Left lung (tissue), 14 donors: ENCODE measurements around the gene ZNF322. TPM values are rescaled to one million over a fixed set of nuclear protein-coding genes. Genes with fewer than 3 reads are reported as not detected.
"Not testable (repeated sequence)": the region's sequence is repeated elsewhere in the genome, so short reads cannot be mapped to it uniquely, and the experiment has no call there.

Experiments used
- ATAC-seq: fragments of 200-7000 bp; cut with Tn5 transposase; one replicate; pipeline ENCODE4 v1.9.1; 2020; ENCODE audit warnings: moderate library complexity
- DNase-seq, 4 donors: peaks; one replicate each; pipeline ENCODE4 v3.0.0-alpha.2; 2013 to 2020
- H3K27ac ChIP-seq, 2 donors: fragments of 200-600 bp; sonication (generic) in 1 of 2; one replicate each; pipeline versions ENCODE4 v1.5.0 to v1.8.0; 2020 to 2021
- H3K27me3 ChIP-seq, 2 donors: fragments of 200-600 bp; sonication (generic) in 1 of 2; one replicate each; pipeline versions ENCODE4 v1.5.0 to v1.8.0; 2020 to 2021
- H3K36me3 ChIP-seq, 2 donors: fragments of 200-600 bp; sonication (generic) in 1 of 2; one replicate each; pipeline versions ENCODE4 v1.5.0 to v1.8.0; 2020 to 2021
- H3K4me1 ChIP-seq, 2 donors: fragments of 200-600 bp; one replicate each; pipeline ENCODE4 v1.8.0; 2021
- H3K4me3 ChIP-seq, 2 donors: fragments of 200-600 bp; sonication (generic) in 1 of 2; one replicate each; pipeline versions ENCODE4 v1.5.0 to v1.8.0; 2020 to 2021; ENCODE audit warnings: mild to moderate bottlenecking in 1 of 2
- H3K9me3 ChIP-seq, 2 donors: fragments of 200-600 bp; sonication (generic) in 1 of 2; one replicate each; pipeline versions ENCODE4 v1.5.0 to v1.8.0; 2020 to 2021
- CTCF ChIP-seq, 2 donors: fragments of 200-600 bp; sonication (generic) in 1 of 2; IDR thresholded peaks; one replicate each; pipeline versions ENCODE4 v1.5.0 to v1.8.0; 2021; ENCODE audit warnings: antibody characterized with exemption in 2 of 2
- intact Hi-C, 2 donors: fragments of 100-400 bp; cut with DNase I; formaldehyde crosslinking; loops; one replicate each; pipeline versions ENCODE4 v1.11.2 to v1.14.2; 2022
- long read RNA-seq, 12 donors: library from polyadenylated mRNA in 2 of 12; unstranded in 2 of 12; transcript quantifications; one replicate each; pipeline ENCODE4 v2.0.0 and lab custom pipeline, GENCODE V29; 2019 to 2026
- polyA plus RNA-seq, 6 donors: library from polyadenylated mRNA; unstranded; fragments of 120-200 nt; gene quantifications; one replicate each; pipeline ENCODE4 v1.2.1, GENCODE V29; 2013; ENCODE audit not compliant: insufficient read length in 6 of 6
- total RNA-seq, 2 donors: library from RNA; stranded (reverse); fragmentation: NEBNext Ultra II Directional; extraction: Animal tissue kit (Norgen Biotek cat#: 25700); gene quantifications; one replicate each; pipeline ENCODE4 v1.2.1, GENCODE V29; 2021
- donor health status: DM: no; HTN: yes; CAD: no.
- donor health status: DM: no; HTN: no; CAD: no.

The ZNF322 gene
- total RNA-seq (10 to 100 TPM; 21.2 to 23.8 TPM), polyA plus RNA-seq (10 to 100 TPM; 33.6 to 37.5 (median 36.4) TPM)
- long read RNA-seq, donor 1, full-length matches to known transcripts: 30 of 30 reads
- long read RNA-seq, donor 1, partial matches to known transcripts: 0 of 30 reads
- long read RNA-seq, donor 1, other reads (novel, unspliced or antisense): 0 of 30 reads
- long read RNA-seq, donor 2, full-length matches to known transcripts: 25 of 37 reads
- long read RNA-seq, donor 2, partial matches to known transcripts: 12 of 37 reads
- long read RNA-seq, donor 2, other reads (novel, unspliced or antisense): 0 of 37 reads
- long read RNA-seq, donor 3, full-length matches to known transcripts: 11 of 11 reads
- long read RNA-seq, donor 3, partial matches to known transcripts: 0 of 11 reads
- long read RNA-seq, donor 3, other reads (novel, unspliced or antisense): 0 of 11 reads
- long read RNA-seq, donor 4, full-length matches to known transcripts: 6 of 7 reads
- long read RNA-seq, donor 4, partial matches to known transcripts: 0 of 7 reads
- long read RNA-seq, donor 4, other reads (novel, unspliced or antisense): 1 of 7 reads
- long read RNA-seq, donor 5, full-length matches to known transcripts: 20 of 20 reads
- long read RNA-seq, donor 5, partial matches to known transcripts: 0 of 20 reads
- long read RNA-seq, donor 5, other reads (novel, unspliced or antisense): 0 of 20 reads
- long read RNA-seq, donor 6, full-length matches to known transcripts: 14 of 14 reads
- long read RNA-seq, donor 6, partial matches to known transcripts: 0 of 14 reads
- long read RNA-seq, donor 6, other reads (novel, unspliced or antisense): 0 of 14 reads
- long read RNA-seq, donor 7, full-length matches to known transcripts: 18 of 18 reads
- long read RNA-seq, donor 7, partial matches to known transcripts: 0 of 18 reads
- long read RNA-seq, donor 7, other reads (novel, unspliced or antisense): 0 of 18 reads
- long read RNA-seq, donor 8, full-length matches to known transcripts: 19 of 19 reads
- long read RNA-seq, donor 8, partial matches to known transcripts: 0 of 19 reads
- long read RNA-seq, donor 8, other reads (novel, unspliced or antisense): 0 of 19 reads
- long read RNA-seq, donor 9: 0 reads
- long read RNA-seq, donor 10, full-length matches to known transcripts: 2 of 2 reads
- long read RNA-seq, donor 10, partial matches to known transcripts: 0 of 2 reads
- long read RNA-seq, donor 10, other reads (novel, unspliced or antisense): 0 of 2 reads
- long read RNA-seq, donor 11, full-length matches to known transcripts: 16 of 16 reads
- long read RNA-seq, donor 11, partial matches to known transcripts: 0 of 16 reads
- long read RNA-seq, donor 11, other reads (novel, unspliced or antisense): 0 of 16 reads
- long read RNA-seq, donor 12, full-length matches to known transcripts: 11 of 11 reads
- long read RNA-seq, donor 12, partial matches to known transcripts: 0 of 11 reads
- long read RNA-seq, donor 12, other reads (novel, unspliced or antisense): 0 of 11 reads

GRCh38 chr6:26659042-26659999 is at the start of gene ZNF322:
Gene ZNF322 (minus strand): TSS chr6:26659746. CDS start chr6:26638553, 21,193 bp downstream.
- DNase-seq (peak; percentile 93 to 98 (median 96)), ATAC-seq (peak; percentile 100)
- peaks cover 8 to 33% of the 10 kb centered on the region in 2 donors for H3K4me1 ChIP-seq
- peak in 1 of 2 donors; percentile 33 for TF ChIP-seq CTCF (IDR thresholded peaks at IDR 0.05)
- intact Hi-C loops: no loop called here
- H3K9me3 ChIP-seq: no peaks in the 10 kb centered on the region
- peaks cover 0 to 12% of the 10 kb centered on the region in 2 donors for H3K36me3 ChIP-seq
- peak within 1 kb of the TSS; percentile 75 to 86 for H3K27ac ChIP-seq
- H3K4me3 ChIP-seq: peak within 1 kb of the TSS; percentile 63 to 77
- H3K27me3 ChIP-seq: peaks cover 0 to 26% of the 10 kb centered on the region in 2 donors

GRCh38 chr6:26705780-26706179 is 46.2 kb upstream of the ZNF322 start:
- DNase-seq, H3K27me3 ChIP-seq, H3K9me3 ChIP-seq, ATAC-seq, H3K27ac ChIP-seq, H3K4me3 ChIP-seq, H3K4me1 ChIP-seq, H3K36me3 ChIP-seq, intact Hi-C loops: not testable (repeated sequence)

GRCh38 chr6:26705352-26705751 is 45.8 kb upstream of the ZNF322 start:
- DNase-seq, ATAC-seq, H3K27ac ChIP-seq, H3K36me3 ChIP-seq, H3K4me3 ChIP-seq, H3K4me1 ChIP-seq, intact Hi-C loops, H3K27me3 ChIP-seq, H3K9me3 ChIP-seq: not testable (repeated sequence)

- H3K36me3 ChIP-seq, intact Hi-C loops, DNase-seq, H3K9me3 ChIP-seq, H3K27ac ChIP-seq, ATAC-seq, H3K27me3 ChIP-seq, H3K4me1 ChIP-seq, H3K4me3 ChIP-seq: not testable (repeated sequence)
Measured at GRCh38 chr6:26701023-26701747, 41.6 kb upstream of the ZNF322 start.

GRCh38 chr6:26697496-26697895 is 38.0 kb upstream of the ZNF322 start:
- H3K27me3 ChIP-seq, intact Hi-C loops, H3K27ac ChIP-seq, H3K4me1 ChIP-seq, H3K9me3 ChIP-seq, H3K36me3 ChIP-seq, H3K4me3 ChIP-seq, ATAC-seq, DNase-seq: not testable (repeated sequence)

- intact Hi-C loops: not testable (repeated sequence)
- ATAC-seq: peak; percentile 22
Measured at GRCh38 chr6:26689324-26689947, 29.9 kb upstream of the ZNF322 start.

GRCh38 chr6:26682435-26683042 is 23.0 kb upstream of the ZNF322 start:
- DNase-seq, ATAC-seq, H3K4me1 ChIP-seq, intact Hi-C loops, H3K36me3 ChIP-seq, H3K4me3 ChIP-seq, H3K27me3 ChIP-seq, H3K27ac ChIP-seq, H3K9me3 ChIP-seq: not testable (repeated sequence)

More at GRCh38 chr6:26689324-26689947, 29.9 kb upstream of the ZNF322 start:
- H3K4me3 ChIP-seq, H3K36me3 ChIP-seq, H3K27ac ChIP-seq, H3K4me1 ChIP-seq, DNase-seq, H3K9me3 ChIP-seq, H3K27me3 ChIP-seq: not testable (repeated sequence)

GRCh38 chr6:26673287-26673686 is 13.7 kb upstream of the ZNF322 start:
- H3K4me1 ChIP-seq, H3K4me3 ChIP-seq, H3K9me3 ChIP-seq, H3K27ac ChIP-seq, ATAC-seq, H3K36me3 ChIP-seq, DNase-seq, intact Hi-C loops, H3K27me3 ChIP-seq: not testable (repeated sequence)

GRCh38 chr6:26670558-26670957 is 11.0 kb upstream of the ZNF322 start:
- H3K27me3 ChIP-seq: peaks cover 7 to 14% of the 10 kb centered on the region in 2 donors
- H3K4me3 ChIP-seq, intact Hi-C loops, H3K36me3 ChIP-seq, H3K4me1 ChIP-seq, ATAC-seq, H3K9me3 ChIP-seq, H3K27ac ChIP-seq, DNase-seq: not testable (repeated sequence)
